NCI-H524 (cell line): Measurements from ENCODE around the gene NLRC5.
"Not testable (repeated sequence)": the region's sequence is repeated elsewhere in the genome, so short reads cannot be mapped to it uniquely, and the experiment has no call there.

Experiments
- DNase-seq, 2 experiments: peaks; one replicate each; lab custom pipeline; 2025; lab: John Stamatoyannopoulos, UW

Gene NLRC5

GRCh38 chr16:57071081-57071732, 81.8 kb downstream of the NLRC5 start:
- DNase-seq: not testable (repeated sequence)

- DNase-seq: no peak
Observed at GRCh38 chr16:57071831-57072582, 82.7 kb downstream of the NLRC5 start.

- DNase-seq: no peak
Observed at GRCh38 chr16:57072616-57073275, 83.4 kb downstream of the NLRC5 start.

DNA sequence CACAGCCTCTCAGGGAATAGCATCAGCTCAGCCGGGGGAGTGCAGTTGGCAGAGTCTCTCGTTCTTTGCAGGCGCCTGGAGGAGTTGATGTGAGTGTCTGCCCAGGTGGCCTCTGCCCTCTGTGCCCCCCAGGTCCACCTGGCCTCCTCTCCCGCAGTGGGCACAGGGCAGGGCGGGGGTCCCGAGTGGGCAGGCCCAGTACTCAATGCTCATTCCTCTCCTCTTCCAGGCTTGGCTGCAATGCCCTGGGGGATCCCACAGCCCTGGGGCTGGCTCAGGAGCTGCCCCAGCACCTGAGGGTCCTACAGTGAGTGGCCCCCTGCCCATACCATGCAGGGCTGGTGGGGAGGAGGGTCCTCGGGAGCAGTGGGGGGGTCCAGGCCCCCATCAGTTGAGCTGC, 88.4 kb downstream of the NLRC5 start:
- DNase-seq: no peak

- DNase-seq: no peak
Observed at GRCh38 chr16:57081744-57082143, 92.4 kb downstream of the NLRC5 start.

GRCh38 chr16:57082664-57083063, 93.3 kb downstream of the NLRC5 start:
- no peak for DNase-seq

GRCh38 chr16:57083485-57084126, 94.2 kb downstream of the NLRC5 start:
- no peak for DNase-seq

GRCh38 chr16:57084257-57084770, 95.0 kb downstream of the NLRC5 start:
- peak; percentile 26 to 71 for DNase-seq

- DNase-seq: no peak
Observed at GRCh38 chr16:57084996-57085395, 95.6 kb downstream of the NLRC5 start.

- DNase-seq: no peak
Observed at GRCh38 chr16:57087003-57087402, 97.6 kb downstream of the NLRC5 start.

DNA sequence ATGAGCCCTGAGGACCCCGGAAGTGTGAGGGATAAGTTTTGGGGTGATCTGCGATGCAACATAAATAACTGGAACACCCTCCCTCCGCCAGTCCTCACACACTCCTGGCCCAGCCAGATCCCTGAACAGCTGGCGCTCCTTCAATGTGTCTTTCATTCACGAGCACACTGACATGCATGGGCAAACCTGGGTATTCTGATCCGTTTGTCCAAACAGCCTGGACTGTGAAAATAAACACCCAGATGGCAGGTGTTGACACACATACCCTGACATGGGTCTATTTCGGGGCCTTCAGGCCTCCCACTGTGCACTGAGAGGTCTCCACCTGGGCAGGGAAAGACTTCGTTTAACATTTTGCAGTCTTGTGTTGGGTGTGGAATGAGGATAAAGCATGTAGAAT, 100.0 kb downstream of the NLRC5 start:
- peak; percentile 73 to 80 for DNase-seq

DNA sequence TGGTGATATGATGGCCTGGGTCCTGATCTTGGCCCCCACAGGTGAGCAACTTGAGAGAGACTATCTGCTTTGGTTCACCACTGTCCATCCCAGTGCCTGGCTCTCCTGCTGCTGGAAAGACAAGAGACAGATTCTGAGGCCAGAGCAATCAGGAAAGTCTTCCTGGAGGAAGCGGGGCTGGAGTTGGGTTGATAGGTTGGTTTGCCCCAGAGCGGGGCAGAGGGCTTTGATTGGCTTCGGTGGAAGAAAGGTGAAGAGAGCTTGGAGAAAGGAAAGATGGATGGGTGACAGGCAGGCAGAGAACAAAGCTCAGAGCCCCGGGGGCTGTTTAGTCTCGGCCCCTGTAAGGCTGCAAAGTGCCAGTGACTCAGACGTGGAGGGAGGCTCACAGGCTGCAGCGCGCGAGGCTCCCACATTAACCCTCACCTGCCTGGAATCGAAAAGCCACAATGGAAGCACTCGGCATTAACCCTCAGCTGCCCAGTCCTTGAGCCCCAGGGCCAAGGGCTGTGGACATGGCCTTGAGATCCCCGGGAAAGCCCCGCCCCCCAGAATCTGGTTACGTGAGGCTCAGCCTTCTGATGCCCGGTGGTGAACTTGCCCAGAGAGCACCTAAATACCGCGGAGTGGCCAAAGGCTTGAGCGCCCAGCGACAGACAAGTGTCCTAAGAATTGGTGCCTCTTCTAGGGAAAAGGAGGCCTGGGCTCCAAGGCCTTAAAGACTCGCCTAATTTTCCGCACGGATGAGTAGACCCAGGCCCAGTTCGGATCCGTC, 102.0 kb downstream of the NLRC5 start:
- no peak for DNase-seq

GRCh38 chr16:57091975-57092785, 102.8 kb downstream of the NLRC5 start, which contains the start of gene CPNE2:
Gene CPNE2, plus strand, starts transcription at chr16:57092583. Its CDS starts 18,160 bp downstream, at chr16:57110743.
- DNase-seq: peak; percentile 35 to 53

DNA sequence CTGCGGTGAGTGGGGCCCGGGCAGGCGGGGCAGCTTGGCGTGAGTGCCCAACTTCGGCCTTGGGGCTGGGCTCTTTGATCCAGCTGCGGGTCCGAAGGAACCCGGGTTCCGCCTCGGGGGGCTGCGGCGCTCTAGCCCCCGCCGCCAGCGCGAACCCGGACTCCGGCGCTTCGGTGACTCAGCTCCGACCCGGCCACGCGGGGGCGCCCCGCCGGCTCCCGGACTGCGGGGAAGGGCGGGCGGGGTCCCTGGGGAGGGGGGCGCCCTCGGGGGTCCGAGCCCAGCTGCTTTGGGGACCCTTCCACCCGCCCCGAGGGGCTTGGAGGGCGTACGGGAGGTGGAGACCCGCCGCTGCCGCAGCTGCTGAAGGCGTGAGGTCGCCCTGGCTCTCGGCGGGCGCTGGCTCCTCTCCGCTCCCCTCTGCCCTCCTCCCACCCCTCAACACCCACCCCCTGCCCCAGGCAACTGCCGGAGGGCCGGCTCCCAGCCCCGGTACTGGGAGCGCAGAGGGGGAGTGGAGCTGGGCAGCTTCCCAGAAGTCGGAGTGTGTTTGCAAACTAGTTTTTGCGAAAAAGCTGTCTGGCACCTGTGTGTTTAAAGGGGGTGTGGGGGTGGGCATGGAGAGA, 103.5 kb downstream of the NLRC5 start:
- peak in 1 of 2 experiments; percentile 33 for DNase-seq

- no peak for DNase-seq
Observed at GRCh38 chr16:57093666-57094564, 104.6 kb downstream of the NLRC5 start.

- DNase-seq: no peak
Observed at GRCh38 chr16:57094911-57095310, 105.6 kb downstream of the NLRC5 start.

- DNase-seq: no peak
Observed at GRCh38 chr16:57096192-57096591, 106.8 kb downstream of the NLRC5 start.

DNA sequence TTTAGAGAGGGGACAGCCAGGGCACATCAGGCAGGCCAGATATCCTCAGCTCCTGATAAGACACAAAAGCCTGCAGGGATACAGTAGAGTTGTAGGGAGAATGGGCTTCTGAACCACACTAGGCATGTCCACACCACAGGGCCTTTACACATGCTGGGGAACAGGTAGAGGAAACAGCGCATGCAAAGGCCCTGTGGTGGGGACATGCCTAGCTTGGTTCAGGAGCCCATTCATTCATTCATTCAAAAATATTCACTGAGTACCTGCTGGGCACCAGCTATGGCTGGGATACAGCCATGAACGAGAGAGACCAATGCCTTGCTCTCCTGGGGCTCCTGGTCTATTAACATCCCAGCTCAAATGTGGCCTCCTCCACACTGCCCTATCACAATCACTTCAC, 107.4 kb downstream of the NLRC5 start:
- DNase-seq: no peak
